Upper lobe of left lung (tissue), 4 donors: Measurements from ENCODE around the gene GATA5.

Experiments
- CTCF ChIP-seq, 6 experiments: fragments of 450-650 bp in 4 of 6; fragments of 200-600 bp in 2 of 6; sonication (generic) in 2 of 6; IDR thresholded peaks; one replicate each; pipeline ENCODE4 v1.5.1; 2016 to 2019; ENCODE audit warnings: antibody characterized with exemption in 6 of 6
- POLR2A ChIP-seq, 4 donors: fragments of 450-650 bp; IDR thresholded peaks; one replicate each; pipeline ENCODE4 v1.5.1; 2016 to 2017; ENCODE audit warnings: antibody characterized with exemption in 4 of 4, mild to moderate bottlenecking in 2 of 4

GRCh38 chr20:62501801-62502495 is 26.2 kb upstream of the GATA5 start:
- TF ChIP-seq CTCF (IDR thresholded peaks at IDR 0.05): no peak
- TF ChIP-seq POLR2A (IDR thresholded peaks at IDR 0.05): no peak
